Endothelial cell of umbilical vein (primary cell): Measurements from ENCODE around the gene LRRC47. TPM values are rescaled to one million over a fixed set of nuclear protein-coding genes. Genes with fewer than 3 reads are reported as not detected.

ENCODE experiments used
- BruUV-seq: library from RNA; stranded (reverse); fragments of 400-500 nt; replicated peaks from 2 replicates; lab custom pipeline; 2021; lab: Mats Ljungman, UMichigan
- CTCF ChIA-PET: fragments of 300-600, 350-600 bp; sonication (Branson Sonifier 250); formaldehyde crosslinking; loops from one replicate; lab custom pipeline; 2021; ENCODE audit warnings: antibody characterized with exemption, inconsistent platforms; lab: Charles Lee
- POLR2A ChIA-PET: fragments of 300-600, 350-600 bp; sonication (Branson Sonifier 250); formaldehyde crosslinking; loops from one replicate; lab custom pipeline; 2021; ENCODE audit warnings: antibody characterized with exemption, inconsistent platforms; lab: Charles Lee
- DNase-seq: peaks from one replicate; pipeline ENCODE4 v3.0.0-alpha.2; 2011; ENCODE audit warnings: low read depth, low spot score
- FAIRE-seq: peaks from 2 replicates; lab custom pipeline; 2011; peaks lifted over from hg19 to GRCh38; lab: Jason Lieb, UNC
- H2AFZ ChIP-seq: 2 replicates; pipeline ENCODE4 v1.6.0; 2012; ENCODE audit warnings: low read depth, low read length, control low read depth, inconsistent platforms
- H3K27ac ChIP-seq: 2 replicates; pipeline ENCODE4 v1.5.1; 2011; ENCODE audit warnings: low read depth, mild to moderate bottlenecking, control low read depth, low read length, moderate library complexity; ENCODE audit not compliant: insufficient read depth
- H3K27me3 ChIP-seq, 2 experiments: 2 replicates each; pipeline versions ENCODE4 v1.6.0 to v1.6.1; 2011; ENCODE audit warnings: low read length in 2 of 2, mixed read lengths in 1 of 2; ENCODE audit not compliant: control insufficient read depth in 2 of 2, insufficient read depth in 2 of 2
- H3K36me3 ChIP-seq, 2 experiments: 2 replicates in 1 of 2; 3 replicates in 1 of 2; pipeline ENCODE4 v1.5.1; 2011; ENCODE audit warnings: low read length in 2 of 2, mild to moderate bottlenecking in 1 of 2, moderate library complexity in 1 of 2; ENCODE audit not compliant: control insufficient read depth in 2 of 2, insufficient read depth in 2 of 2; ENCODE audit errors: extremely low read depth in 1 of 2
- H3K4me1 ChIP-seq: 3 replicates; pipeline ENCODE4 v1.5.1; 2011; ENCODE audit warnings: mild to moderate bottlenecking, low read length; ENCODE audit not compliant: control insufficient read depth, insufficient read depth; ENCODE audit errors: extremely low read depth
- H3K4me2 ChIP-seq: 2 replicates; pipeline ENCODE4 v1.6.1; 2011; ENCODE audit warnings: low read length, control low read depth, mixed read lengths; ENCODE audit not compliant: insufficient read depth
- H3K4me3 ChIP-seq, 3 experiments: fragments of 200-600 bp in 1 of 3; sonication (generic), shearing (Covaris generic) in 1 of 3; replicated peaks in 1 of 3; 2 replicates each; pipeline ENCODE4 v1.5.1; 2011 to 2016; ENCODE audit warnings: control low read depth in 3 of 3, low read length in 3 of 3, mild to moderate bottlenecking in 2 of 3, inconsistent platforms in 1 of 3, low read depth in 1 of 3, moderate library complexity in 1 of 3; ENCODE audit not compliant: insufficient read depth in 1 of 3
- H3K79me2 ChIP-seq: 2 replicates; pipeline ENCODE4 v1.6.0; 2012; ENCODE audit warnings: low read length, inconsistent platforms; ENCODE audit not compliant: control insufficient read depth, insufficient read depth
- H3K9ac ChIP-seq: replicated peaks from 2 replicates; pipeline ENCODE3; 2011; ENCODE audit warnings: low read length, control low read depth; ENCODE audit not compliant: insufficient read depth; ENCODE audit errors: extremely low read depth
- H3K9me1 ChIP-seq: replicated peaks from 3 replicates; pipeline ENCODE4 v1.6.0; 2011; ENCODE audit warnings: mild to moderate bottlenecking, low read length; ENCODE audit not compliant: control insufficient read depth, insufficient read depth; ENCODE audit errors: extremely low read depth
- H3K9me3 ChIP-seq: replicated peaks from 2 replicates; pipeline ENCODE4 v1.5.1; 2012; ENCODE audit warnings: low read length, inconsistent platforms; ENCODE audit not compliant: control insufficient read depth, insufficient read depth
- H4K20me1 ChIP-seq: replicated peaks from 2 replicates; pipeline ENCODE3; 2011; ENCODE audit warnings: mild to moderate bottlenecking, low read length; ENCODE audit not compliant: control insufficient read depth, insufficient read depth; ENCODE audit errors: extremely low read depth
- CTCF ChIP-seq, 2 donors: IDR thresholded peaks; 1 replicate in 1 of 2; 2 replicates in 1 of 2; pipeline ENCODE4 v1.5.1; 2011; ENCODE audit warnings: low read length in 2 of 2, mild to moderate bottlenecking in 2 of 2, moderate library complexity in 2 of 2, control low read depth in 1 of 2, inconsistent platforms in 1 of 2, low read depth in 1 of 2; ENCODE audit not compliant: insufficient read depth in 1 of 2; ENCODE audit errors: extremely low read depth in 1 of 2
- EZH2 ChIP-seq: IDR thresholded peaks from 2 replicates; pipeline ENCODE4 v1.6.1; 2012; ENCODE audit warnings: borderline replicate concordance, low read depth, mild to moderate bottlenecking, moderate library complexity, low read length, inconsistent platforms; ENCODE audit not compliant: severe bottlenecking
- FOS ChIP-seq: IDR thresholded peaks from 2 replicates; pipeline ENCODE4 v1.6.1; 2011; ENCODE audit warnings: mild to moderate bottlenecking, low read length, moderate library complexity, borderline replicate concordance; ENCODE audit not compliant: insufficient read depth
- GATA2 ChIP-seq: IDR thresholded peaks from 2 replicates; pipeline ENCODE4 v1.7.0; 2011; ENCODE audit warnings: low read depth, mild to moderate bottlenecking, moderate library complexity, mixed read lengths, low read length; ENCODE audit not compliant: insufficient read length, insufficient read depth
- JUN ChIP-seq: IDR thresholded peaks from 2 replicates; pipeline ENCODE4 v1.6.1; 2011; ENCODE audit warnings: borderline replicate concordance, low read depth; ENCODE audit not compliant: insufficient read length, insufficient read depth
- MAX ChIP-seq: IDR thresholded peaks from 2 replicates; pipeline ENCODE4 v1.6.1; 2011; ENCODE audit not compliant: insufficient read depth, insufficient read length
- MYC ChIP-seq: IDR thresholded peaks from one replicate; pipeline ENCODE4 v1.6.1; 2011; ENCODE audit warnings: mild to moderate bottlenecking, low read depth, low read length
- POLR2A ChIP-seq: IDR thresholded peaks from 2 replicates; pipeline ENCODE4 v1.6.1; 2012; ENCODE audit warnings: low read depth, mild to moderate bottlenecking, control low read depth, low read length
- POLR2AphosphoS5 ChIP-seq: IDR thresholded peaks from 2 replicates; pipeline ENCODE4 v1.6.1; 2012; ENCODE audit warnings: low read depth, mild to moderate bottlenecking, control low read depth, low read length, moderate library complexity; ENCODE audit not compliant: insufficient read depth
- dilution Hi-C: fragments of 300-500 bp; cut with MboI; formaldehyde crosslinking; loops from one replicate; pipeline ENCODE4 v1.15.0; 2019; ENCODE audit warnings: low sequenced_read_pairs; ENCODE audit not compliant: extremely low pct_ligation_motif_present
- intact Hi-C: fragments of 100-400 bp; cut with micrococcal nuclease; formaldehyde crosslinking; loops from one replicate; pipeline ENCODE4 v1.10.0; 2022
- polyA plus RNA-seq, 4 experiments: library from polyadenylated mRNA; depleted of rRNA in 3 of 4; stranded (reverse) in 3 of 4; unstranded in 1 of 4; fragments of >200 nt; gene quantifications; 2 replicates each; pipeline versions ENCODE4 v1.2.1 to v1.2.3, GENCODE V29; 2011 to 2012; ENCODE audit warnings: missing spikeins in 1 of 4
- total RNA-seq: library from RNA; stranded (reverse); gene quantifications from 2 replicates; pipeline ENCODE4 v1.2.3, GENCODE V29; 2021

The LRRC47 gene
- total and polyA plus RNA-seq, 2 donors (not counting 3 experiments of a cell fraction or from before 2014, with no cell fraction given): 23.7 to 42.5 TPM

GRCh38 chr1:3828391-3828790 lies 32.1 kb upstream of the LRRC47 start:
- no peak overlapping the region for H3K9ac ChIP-seq
- intact Hi-C loops: no loop called here
- H3K79me2 ChIP-seq: no peaks in the 10 kb centered on the region
- FAIRE-seq (no peak), DNase-seq (no peak)
- no peak overlapping the region for H3K4me3 ChIP-seq
- no peaks in the 10 kb centered on the region for H4K20me1 ChIP-seq
- no TSS peak for BruUV-seq
- H3K4me1 ChIP-seq: no peaks in the 10 kb centered on the region
- dilution Hi-C loops: no loop called here
- no peak overlapping the region for H3K4me2 ChIP-seq
- H3K36me3 ChIP-seq: peaks cover 7 to 17% of the 10 kb centered on the region in 2 experiments
- H3K9me1 ChIP-seq: no peaks in the 10 kb centered on the region
- POLR2A ChIA-PET: no interaction called here
- no peaks in the 10 kb centered on the region for H3K9me3 ChIP-seq
- TF ChIP-seq CTCF (IDR thresholded peaks at IDR 0.05; ENCODE audit: extremely low read depth in 1 of 2, insufficient read depth in 1 of 2, low read depth in 1 of 2, low read length in 2 of 2) (no peak), EZH2 (no peak), FOS (no peak), MAX (no peak), POLR2A (no peak), MYC (no peak), GATA2 (no peak), JUN (no peak), POLR2AphosphoS5 (no peak)
- CTCF ChIA-PET: interaction anchor here (1.3 kb wide), 1 partner anchor 11 kb away, joined by 3 read pairs; no protein-coding TSS in a partner anchor
- no peaks in the 10 kb centered on the region for H3K27me3 ChIP-seq
- no peak overlapping the region for H2AFZ ChIP-seq
- no peak overlapping the region for H3K27ac ChIP-seq
